Stimulated activated naive B cell treated with anti-CD40 and anti-IgM and Interleukin-4, amounts not matched to agents 10 μg/mL and 1 μg/mL and 100 μg/mL, for 72 hours (primary cell): Measurements from ENCODE around the gene SULT2A1.

Source experiments
- ATAC-seq, 2 donors: fragments of 150-1000 bp; cut with Tn5 transposase; replicated peaks; 2 replicates each; pipeline ENCODE4 v1.10.0; 2021; ENCODE audit warnings: moderate library complexity in 1 of 2
- DNase-seq: peaks from one replicate; pipeline ENCODE4 v3.0.0; 2021
- H3K27ac Mint-ChIP-seq: one replicate; pipeline ENCODE4 v1.8.0; 2022; ENCODE audit warnings: mild to moderate bottlenecking, mixed read lengths
- H3K27me3 Mint-ChIP-seq, 2 donors: one replicate each; pipeline ENCODE4 v1.8.0; 2022; ENCODE audit warnings: mixed read lengths in 2 of 2
- H3K36me3 Mint-ChIP-seq, 2 donors: one replicate each; pipeline ENCODE4 v1.8.0; 2022; ENCODE audit warnings: mixed read lengths in 2 of 2, mild to moderate bottlenecking in 1 of 2
- H3K4me1 Mint-ChIP-seq, 2 donors: one replicate each; pipeline ENCODE4 v1.8.0; 2022; ENCODE audit warnings: mixed read lengths in 2 of 2, mild to moderate bottlenecking in 1 of 2
- H3K4me3 Mint-ChIP-seq, 2 donors: one replicate each; pipeline ENCODE4 v1.8.0; 2022; ENCODE audit warnings: mild to moderate bottlenecking in 2 of 2, mixed read lengths in 2 of 2, moderate library complexity in 1 of 2
- H3K9me3 Mint-ChIP-seq, 2 donors: one replicate each; pipeline ENCODE4 v1.8.0; 2022; ENCODE audit warnings: mixed read lengths in 2 of 2, mild to moderate bottlenecking in 1 of 2

The SULT2A1 gene

DNA sequence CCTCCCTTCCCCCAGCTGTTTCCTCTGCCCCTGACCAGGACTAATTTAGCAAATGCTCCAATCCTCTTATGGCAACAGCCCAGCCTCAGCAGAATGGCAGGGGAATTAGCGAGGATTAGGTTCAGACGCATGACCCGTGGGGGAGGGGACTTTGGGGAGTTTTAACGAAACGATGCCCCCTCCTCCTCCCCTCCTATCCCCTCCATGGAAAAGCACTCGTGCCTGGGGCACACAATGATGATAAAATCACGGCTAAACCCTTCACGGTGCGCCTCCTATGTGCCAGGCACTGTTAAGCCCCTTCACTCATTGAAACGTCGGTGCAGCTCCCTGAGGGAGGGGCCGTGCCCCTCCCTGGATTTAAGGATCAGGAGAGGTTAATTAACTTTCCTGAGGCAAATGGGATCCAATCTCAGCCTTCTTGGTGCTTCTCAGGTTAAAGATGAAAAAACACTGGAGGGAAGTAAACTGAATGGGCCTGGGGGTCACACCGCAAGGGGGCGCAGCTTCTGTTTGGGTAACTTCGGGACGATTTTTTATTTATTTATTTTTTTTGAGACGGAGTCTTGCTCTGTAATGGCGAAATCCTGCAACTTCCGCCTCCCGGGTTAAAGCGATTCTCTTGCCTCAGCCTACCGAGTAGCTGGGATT, 37.2 kb downstream of the SULT2A1 start:
- Mint-ChIP-seq H3K27ac (no peak overlapping the region), H3K36me3 (peaks cover 0 to 1% of the 10 kb centered on the region in 2 donors), H3K27me3 (peaks cover 56 to 68% of the 10 kb centered on the region in 2 donors), H3K4me3 (no peak overlapping the region), H3K9me3 (no peaks in the 10 kb centered on the region), H3K4me1 (peaks cover 0 to 8% of the 10 kb centered on the region in 2 donors)
- ATAC-seq = no peak
- no peak for DNase-seq

GRCh38 chr19:47848425-47848822, 37.7 kb downstream of the SULT2A1 start:
- Mint-ChIP-seq H3K4me3 (no peak overlapping the region), H3K36me3 (peaks cover 0 to 1% of the 10 kb centered on the region in 2 donors), H3K4me1 (peaks cover 0 to 8% of the 10 kb centered on the region in 2 donors), H3K9me3 (no peaks in the 10 kb centered on the region), H3K27ac (no peak overlapping the region), H3K27me3 (peaks cover 54 to 66% of the 10 kb centered on the region in 2 donors)
- DNase-seq = no peak
- no peak for ATAC-seq

- no peak overlapping the region for H3K4me3 Mint-ChIP-seq
- H3K36me3 Mint-ChIP-seq = no peaks in the 10 kb centered on the region
- H3K9me3 Mint-ChIP-seq = no peaks in the 10 kb centered on the region
- peaks cover 31 to 43% of the 10 kb centered on the region in 2 donors for H3K27me3 Mint-ChIP-seq
- no peak overlapping the region for H3K27ac Mint-ChIP-seq
- H3K4me1 Mint-ChIP-seq = no peaks in the 10 kb centered on the region
- DNase-seq (no peak), ATAC-seq (no peak)
Observed at GRCh38 chr19:47842941-47843340, 43.2 kb downstream of the SULT2A1 start.

- Mint-ChIP-seq H3K36me3 (no peaks in the 10 kb centered on the region), H3K4me1 (no peaks in the 10 kb centered on the region), H3K27ac (no peak overlapping the region), H3K27me3 (peaks cover 23 to 28% of the 10 kb centered on the region in 2 donors), H3K9me3 (no peaks in the 10 kb centered on the region), H3K4me3 (no peak overlapping the region)
- DNase-seq = no peak
- ATAC-seq = no peak
Observed at GRCh38 chr19:47839913-47840312, 46.2 kb downstream of the SULT2A1 start.

- DNase-seq (no peak), ATAC-seq (no peak)
- Mint-ChIP-seq H3K27me3 (peaks cover 25 to 28% of the 10 kb centered on the region in 2 donors), H3K27ac (no peak overlapping the region), H3K4me3 (no peak overlapping the region), H3K36me3 (no peaks in the 10 kb centered on the region), H3K9me3 (no peaks in the 10 kb centered on the region), H3K4me1 (no peaks in the 10 kb centered on the region)
Observed at GRCh38 chr19:47839411-47839810, 46.7 kb downstream of the SULT2A1 start.

- ATAC-seq (no peak), DNase-seq (no peak)
- no peaks in the 10 kb centered on the region for H3K9me3 Mint-ChIP-seq
- no peaks in the 10 kb centered on the region for H3K36me3 Mint-ChIP-seq
- no peak overlapping the region for H3K4me3 Mint-ChIP-seq
- peaks cover 10 to 14% of the 10 kb centered on the region in 2 donors for H3K27me3 Mint-ChIP-seq
- no peaks in the 10 kb centered on the region for H3K4me1 Mint-ChIP-seq
- no peak overlapping the region for H3K27ac Mint-ChIP-seq
Observed at GRCh38 chr19:47836038-47836437, 50.1 kb downstream of the SULT2A1 start.

- H3K27ac Mint-ChIP-seq = no peak overlapping the region
- H3K4me1 Mint-ChIP-seq = no peaks in the 10 kb centered on the region
- no peak for ATAC-seq
- no peaks in the 10 kb centered on the region for H3K9me3 Mint-ChIP-seq
- H3K27me3 Mint-ChIP-seq = peaks cover 7 to 10% of the 10 kb centered on the region in 2 donors
- DNase-seq = no peak
- no peak overlapping the region for H3K4me3 Mint-ChIP-seq
- H3K36me3 Mint-ChIP-seq = no peaks in the 10 kb centered on the region
Observed at GRCh38 chr19:47832723-47833122, 53.4 kb downstream of the SULT2A1 start.

DNA sequence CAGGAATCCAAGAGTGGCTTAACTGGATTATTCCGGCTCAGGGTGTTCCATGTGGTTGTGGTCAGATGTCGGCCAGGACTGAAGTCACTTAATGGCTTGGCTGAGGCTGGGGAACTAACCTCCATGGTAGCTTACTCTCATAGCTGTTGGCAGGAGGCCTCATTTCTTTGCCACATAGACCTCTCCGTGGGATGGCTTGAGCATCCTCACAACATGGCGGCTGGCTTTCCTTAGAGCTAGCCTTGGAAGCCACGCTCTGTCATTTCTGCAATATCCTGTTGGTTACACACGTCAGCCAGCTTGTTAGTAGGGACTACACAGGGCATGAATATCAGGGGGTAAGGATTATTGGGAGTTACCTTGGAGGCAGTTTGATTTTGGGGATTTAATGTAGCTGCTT, 59.3 kb downstream of the SULT2A1 start:
- no peak for ATAC-seq
- Mint-ChIP-seq H3K4me3 (no peak overlapping the region), H3K9me3 (peaks cover 0 to 2% of the 10 kb centered on the region in 2 donors), H3K27me3 (peaks cover 14 to 18% of the 10 kb centered on the region in 2 donors), H3K36me3 (no peaks in the 10 kb centered on the region), H3K4me1 (no peaks in the 10 kb centered on the region), H3K27ac (no peak overlapping the region)
- no peak for DNase-seq

GRCh38 chr19:47824396-47824795, 61.7 kb downstream of the SULT2A1 start:
- peaks cover 9 to 10% of the 10 kb centered on the region in 2 donors for H3K4me1 Mint-ChIP-seq
- DNase-seq = no peak

GRCh38 chr19:47821460-47822020, 64.6 kb downstream of the SULT2A1 start, which contains the start of gene CRX:
TSS of gene CRX (plus strand) at chr19:47821937. CDS start at chr19:47834444, 12,507 bp downstream.
- no peak for DNase-seq
- Mint-ChIP-seq H3K27ac (no peak within 1 kb of the TSS), H3K27me3 (peaks cover 46 to 54% of the 10 kb centered on the region in 2 donors), H3K4me3 (no peak within 1 kb of the TSS), H3K36me3 (no peaks in the 10 kb centered on the region), H3K4me1 (peaks cover 9 to 10% of the 10 kb centered on the region in 2 donors), H3K9me3 (no peaks in the 10 kb centered on the region)
- no peak for ATAC-seq

More at GRCh38 chr19:47824396-47824795, 61.7 kb downstream of the SULT2A1 start:
- Mint-ChIP-seq H3K4me3 (no peak overlapping the region), H3K9me3 (peaks cover 0 to 2% of the 10 kb centered on the region in 2 donors), H3K36me3 (no peaks in the 10 kb centered on the region), H3K27me3 (peaks cover 36 to 37% of the 10 kb centered on the region in 2 donors), H3K27ac (no peak overlapping the region)
- ATAC-seq = no peak
